NCI-H1436 (cell line): ENCODE data around the gene RAB44.
"Not testable (repeated sequence)": the region's sequence is repeated elsewhere in the genome, so short reads cannot be mapped to it uniquely, and the experiment has no call there.

Experiments used
- DNase-seq: peaks from one replicate; lab custom pipeline; 2025; lab: John Stamatoyannopoulos, UW

The RAB44 gene

GRCh38 chr6:36697481-36697903, at the start of gene RAB44:
Gene RAB44 (plus strand): TSS chr6:36697826. CDS start chr6:36704236, 6,410 bp downstream.
- DNase-seq = no peak

GRCh38 chr6:36649086-36649485, 48.5 kb upstream of the RAB44 start:
- DNase-seq = no peak

GRCh38 chr6:36649701-36650484, 47.7 kb upstream of the RAB44 start:
- DNase-seq = no peak

- no peak for DNase-seq
Measured at GRCh38 chr6:36650848-36651478, 46.7 kb upstream of the RAB44 start.

- DNase-seq = no peak
Measured at GRCh38 chr6:36651659-36652379, 45.8 kb upstream of the RAB44 start.

GRCh38 chr6:36654469-36654868, 43.2 kb upstream of the RAB44 start:
- DNase-seq = not testable (repeated sequence)

GRCh38 chr6:36655085-36655724, 42.4 kb upstream of the RAB44 start:
- no peak for DNase-seq

- DNase-seq = no peak
Measured at GRCh38 chr6:36656441-36656840, 41.2 kb upstream of the RAB44 start.

GRCh38 chr6:36657271-36657670, 40.4 kb upstream of the RAB44 start:
- DNase-seq = no peak

GRCh38 chr6:36657942-36658544, 39.6 kb upstream of the RAB44 start:
- DNase-seq = no peak

- DNase-seq = no peak
Measured at GRCh38 chr6:36659271-36659670, 38.4 kb upstream of the RAB44 start.

GRCh38 chr6:36660771-36661471, 36.7 kb upstream of the RAB44 start:
- no peak for DNase-seq

GRCh38 chr6:36662380-36662779, 35.2 kb upstream of the RAB44 start:
- no peak for DNase-seq

GRCh38 chr6:36662827-36663256, 34.8 kb upstream of the RAB44 start:
- DNase-seq = no peak

GRCh38 chr6:36663504-36664446, 33.9 kb upstream of the RAB44 start:
- DNase-seq = no peak

- no peak for DNase-seq
Measured at GRCh38 chr6:36665180-36665579, 32.4 kb upstream of the RAB44 start.

- DNase-seq = no peak
Measured at GRCh38 chr6:36666287-36666686, 31.3 kb upstream of the RAB44 start.

- peak; percentile 17 for DNase-seq
Measured at GRCh38 chr6:36666826-36667591, 30.6 kb upstream of the RAB44 start.

- no peak for DNase-seq
Measured at GRCh38 chr6:36668591-36668990, 29.0 kb upstream of the RAB44 start.
